ENCODE results near the gene CD99.
"Not testable (repeated sequence)": the region's sequence is repeated elsewhere in the genome, so short reads cannot be mapped to it uniquely, and the experiment has no call there.

CD99 gene

DNA sequence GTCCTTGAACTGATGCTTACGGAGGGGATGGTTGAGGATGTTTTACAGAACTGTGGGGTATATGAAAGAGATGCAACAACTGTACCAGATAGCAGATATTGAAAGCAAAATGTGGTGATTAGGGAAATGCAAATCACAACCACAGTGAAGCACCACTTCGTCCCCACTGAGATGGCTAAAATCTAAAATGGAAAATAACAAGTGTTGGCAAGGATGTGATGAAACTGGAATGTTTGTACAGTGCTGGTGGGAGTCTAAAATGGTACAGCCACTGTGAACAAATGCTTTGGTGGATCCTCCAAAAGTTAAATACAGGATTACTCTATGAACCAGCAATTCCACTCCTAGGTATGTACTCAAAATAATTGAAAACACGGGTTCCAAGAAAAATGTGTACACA lies 83.7 kb downstream of the CD99 start:
- intact Hi-C loops (cut with DNase I; ENCODE audit: low total_unique reads), result no loop called here
- no peak for DNase-seq
- TF ChIP-seq, protein P1, sequence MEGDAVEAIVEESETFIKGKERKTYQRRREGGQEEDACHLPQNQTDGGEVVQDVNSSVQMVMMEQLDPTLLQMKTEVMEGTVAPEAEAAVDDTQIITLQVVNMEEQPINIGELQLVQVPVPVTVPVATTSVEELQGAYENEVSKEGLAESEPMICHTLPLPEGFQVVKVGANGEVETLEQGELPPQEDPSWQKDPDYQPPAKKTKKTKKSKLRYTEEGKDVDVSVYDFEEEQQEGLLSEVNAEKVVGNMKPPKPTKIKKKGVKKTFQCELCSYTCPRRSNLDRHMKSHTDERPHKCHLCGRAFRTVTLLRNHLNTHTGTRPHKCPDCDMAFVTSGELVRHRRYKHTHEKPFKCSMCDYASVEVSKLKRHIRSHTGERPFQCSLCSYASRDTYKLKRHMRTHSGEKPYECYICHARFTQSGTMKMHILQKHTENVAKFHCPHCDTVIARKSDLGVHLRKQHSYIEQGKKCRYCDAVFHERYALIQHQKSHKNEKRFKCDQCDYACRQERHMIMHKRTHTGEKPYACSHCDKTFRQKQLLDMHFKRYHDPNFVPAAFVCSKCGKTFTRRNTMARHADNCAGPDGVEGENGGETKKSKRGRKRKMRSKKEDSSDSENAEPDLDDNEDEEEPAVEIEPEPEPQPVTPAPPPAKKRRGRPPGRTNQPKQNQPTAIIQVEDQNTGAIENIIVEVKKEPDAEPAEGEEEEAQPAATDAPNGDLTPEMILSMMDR (IDR thresholded peaks at IDR 0.05), result no peak

DNA sequence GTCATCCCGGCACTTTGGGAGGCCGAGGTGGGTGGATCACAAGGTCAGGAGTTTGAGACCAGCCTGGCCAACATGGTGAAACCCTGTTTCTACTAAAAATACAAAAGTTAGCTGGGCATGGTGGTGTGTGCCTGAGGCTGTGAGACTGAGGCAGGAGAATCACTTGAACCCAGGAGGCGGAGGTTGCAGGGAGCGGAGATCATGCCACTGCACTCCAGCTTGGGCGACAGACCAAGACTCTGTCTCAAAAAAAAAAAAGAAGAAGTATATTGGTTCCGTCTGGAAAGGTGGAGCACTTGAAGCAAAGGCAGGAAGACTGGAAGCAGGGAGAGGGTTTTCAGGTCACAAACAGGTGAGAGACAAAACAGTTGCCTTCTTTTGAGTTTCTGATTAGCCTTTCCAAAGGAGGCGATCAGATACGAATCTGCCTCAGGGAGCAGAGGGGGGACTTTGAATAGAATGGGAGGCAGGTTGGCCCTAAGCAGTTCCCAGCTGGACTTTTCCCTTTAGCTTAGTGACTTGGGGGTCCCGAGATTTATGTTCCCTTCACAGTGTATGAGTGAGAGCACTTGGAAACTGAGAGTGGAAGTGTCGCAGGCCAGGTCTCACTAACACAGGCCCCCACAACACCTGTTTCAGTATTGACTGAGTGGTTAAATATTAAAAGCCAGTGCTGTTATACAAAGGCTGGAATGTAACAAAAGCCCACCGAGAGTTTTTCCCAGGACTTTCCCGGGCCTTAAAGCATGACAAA lies 89.6 kb downstream of the CD99 start:
- H3K36me3 ChIP-seq; H3K4me3 ChIP-seq; H3K27me3 ChIP-seq; H3K27ac ChIP-seq; H3K4me1 ChIP-seq; H3K9me3 ChIP-seq; intact Hi-C loops (cut with DNase I; ENCODE audit: low total_unique reads); DNase-seq: not testable (repeated sequence)

More for the DNA sequence above, 83.7 kb downstream of the CD99 start:
- Histone ChIP-seq H3K4me1 (no peaks in the 10 kb centered on the region), H3K36me3 (peaks cover 0 to 6% (median 0%) of the 10 kb centered on the region in 3 donors), H3K27ac (no peak overlapping the region), H3K9me3 (no peaks in the 10 kb centered on the region), H3K27me3 (no peaks in the 10 kb centered on the region), H3K4me3 (no peak overlapping the region)

DNA sequence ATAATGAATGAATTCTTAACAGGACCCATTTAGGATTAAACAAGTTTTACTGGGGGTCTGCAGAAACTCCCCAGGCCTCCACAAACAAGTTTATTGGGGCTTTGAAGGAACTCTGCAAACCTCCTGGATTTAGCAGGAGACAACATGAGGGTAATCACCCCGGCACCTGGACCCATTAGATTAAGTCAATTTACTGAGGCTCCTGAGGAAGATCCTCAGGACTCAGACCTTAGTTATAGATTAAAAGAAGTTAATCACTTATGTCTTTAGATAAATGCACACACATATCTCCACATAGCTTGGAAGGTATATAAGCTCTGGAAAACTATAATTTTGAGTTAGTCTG lies 90.1 kb downstream of the CD99 start:
- no peaks in the 10 kb centered on the region for H3K9me3 ChIP-seq
- no peak for DNase-seq
- no peaks in the 10 kb centered on the region for H3K27me3 ChIP-seq
- H3K4me3 ChIP-seq, result no peak overlapping the region
- intact Hi-C loops (cut with DNase I; ENCODE audit: low total_unique reads), result no loop called here
- H3K4me1 ChIP-seq, result no peaks in the 10 kb centered on the region
- no peaks in the 10 kb centered on the region for H3K36me3 ChIP-seq
- TF ChIP-seq, protein P1 (IDR thresholded peaks at IDR 0.05), result no peak
- no peak overlapping the region for H3K27ac ChIP-seq

DNA sequence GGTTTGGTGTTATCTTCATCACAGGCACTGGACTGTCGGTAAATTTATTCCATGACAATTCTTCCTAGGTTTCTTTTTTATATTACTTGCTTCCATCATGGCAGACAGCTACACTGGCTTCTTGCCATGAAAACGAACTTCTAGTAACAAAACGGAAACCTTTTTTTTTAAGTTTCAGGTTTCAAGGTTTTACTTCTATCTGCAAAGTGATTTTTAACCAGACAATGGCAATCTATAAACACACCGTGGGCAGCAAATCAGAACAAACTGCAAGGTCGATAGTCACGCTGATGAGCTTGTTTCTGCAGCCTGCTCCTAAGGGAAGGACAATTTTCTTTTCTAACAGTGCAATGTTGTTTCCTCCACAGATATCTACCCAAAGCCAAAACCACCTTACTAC lies 90.6 kb downstream of the CD99 start:
- DNase-seq, result no peak
- intact Hi-C loops (cut with DNase I; ENCODE audit: low total_unique reads), result no loop called here
- no peaks in the 10 kb centered on the region for H3K36me3 ChIP-seq
- TF ChIP-seq, protein P1 (IDR thresholded peaks at IDR 0.05), result no peak
- no peaks in the 10 kb centered on the region for H3K27me3 ChIP-seq
- H3K9me3 ChIP-seq, result no peaks in the 10 kb centered on the region
- no peak overlapping the region for H3K4me3 ChIP-seq
- no peaks in the 10 kb centered on the region for H3K4me1 ChIP-seq
- H3K27ac ChIP-seq, result no peak overlapping the region

DNA sequence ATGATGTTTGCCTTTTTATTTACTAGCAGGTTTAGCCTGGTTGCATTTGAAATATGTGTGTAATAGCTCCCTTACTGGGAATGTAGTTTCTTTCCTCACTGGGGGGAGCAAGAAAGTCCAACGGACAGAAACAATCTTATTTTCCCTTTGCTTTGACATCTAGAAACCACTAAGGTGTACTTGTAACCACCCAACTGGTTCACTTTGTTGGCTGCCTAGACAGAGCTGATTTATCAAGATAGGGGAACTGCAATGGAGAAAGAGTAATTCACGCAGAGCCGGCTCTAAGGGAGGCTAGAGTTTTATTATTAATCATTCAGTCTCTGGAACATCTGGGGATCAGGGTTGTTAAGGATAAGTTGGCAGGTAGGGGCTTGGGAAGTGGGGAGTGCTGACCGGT lies 91.1 kb downstream of the CD99 start:
- Histone ChIP-seq H3K27ac (no peak overlapping the region), H3K4me3 (no peak overlapping the region), H3K36me3 (no peaks in the 10 kb centered on the region), H3K9me3 (no peaks in the 10 kb centered on the region), H3K27me3 (no peaks in the 10 kb centered on the region), H3K4me1 (no peaks in the 10 kb centered on the region)
- intact Hi-C loops (cut with DNase I; ENCODE audit: low total_unique reads), result no loop called here
- TF ChIP-seq, protein P1 (IDR thresholded peaks at IDR 0.05), result no peak
- no peak for DNase-seq

DNA sequence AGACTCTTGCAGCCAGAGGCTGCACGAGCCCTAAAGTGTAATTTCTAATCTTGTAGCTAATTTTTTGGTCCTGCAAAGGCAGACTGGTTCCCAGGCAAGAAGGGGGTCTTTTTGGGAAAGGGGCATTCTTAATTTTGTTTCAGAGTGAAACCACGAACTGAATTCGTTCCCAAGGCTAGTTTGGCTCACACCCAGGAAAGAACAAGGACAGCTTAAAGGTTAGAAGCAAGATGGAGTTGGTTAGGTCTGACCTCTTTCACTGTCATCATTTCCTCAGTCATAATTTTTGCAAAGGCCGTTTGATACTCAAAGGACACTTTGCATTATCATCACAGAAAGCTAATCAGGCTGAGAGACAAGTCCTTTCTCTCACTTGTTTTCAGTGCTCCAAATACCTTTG lies 91.7 kb downstream of the CD99 start:
- no peaks in the 10 kb centered on the region for H3K9me3 ChIP-seq
- H3K4me1 ChIP-seq, result no peaks in the 10 kb centered on the region
- no peak for DNase-seq
- TF ChIP-seq, protein P1 (IDR thresholded peaks at IDR 0.05), result no peak
- H3K27me3 ChIP-seq, result no peaks in the 10 kb centered on the region
- H3K36me3 ChIP-seq, result no peaks in the 10 kb centered on the region
- no peak overlapping the region for H3K4me3 ChIP-seq
- H3K27ac ChIP-seq, result no peak overlapping the region
- intact Hi-C loops (cut with DNase I; ENCODE audit: low total_unique reads), result no loop called here
